OCI-LY7 (cell line): ENCODE data around the gene RBM14.

Experiments
- EZH2phosphoT487 ChIP-seq: fragments of 200-600 bp; sonication (generic); IDR thresholded peaks from 2 replicates; pipeline ENCODE4 v1.6.1; 2018; ENCODE audit warnings: low read depth, borderline replicate concordance, mild to moderate bottlenecking, mixed run types, antibody characterized with exemption, low read length, moderate library complexity, mixed read lengths
- TF ChIP-seq, protein P1 (sequence below): fragments of 200-600 bp; sonication (generic); conservative IDR thresholded peaks from 2 replicates; pipeline ENCODE4 v1.5.1; 2014; ENCODE audit warnings: mild to moderate bottlenecking, antibody characterized with exemption, low read length, moderate library complexity, mixed read lengths

GRCh38 chr11:66568124-66568916, 48.1 kb upstream of the RBM14 start, which contains the start of gene CTSF:
- TF ChIP-seq, protein P1, sequence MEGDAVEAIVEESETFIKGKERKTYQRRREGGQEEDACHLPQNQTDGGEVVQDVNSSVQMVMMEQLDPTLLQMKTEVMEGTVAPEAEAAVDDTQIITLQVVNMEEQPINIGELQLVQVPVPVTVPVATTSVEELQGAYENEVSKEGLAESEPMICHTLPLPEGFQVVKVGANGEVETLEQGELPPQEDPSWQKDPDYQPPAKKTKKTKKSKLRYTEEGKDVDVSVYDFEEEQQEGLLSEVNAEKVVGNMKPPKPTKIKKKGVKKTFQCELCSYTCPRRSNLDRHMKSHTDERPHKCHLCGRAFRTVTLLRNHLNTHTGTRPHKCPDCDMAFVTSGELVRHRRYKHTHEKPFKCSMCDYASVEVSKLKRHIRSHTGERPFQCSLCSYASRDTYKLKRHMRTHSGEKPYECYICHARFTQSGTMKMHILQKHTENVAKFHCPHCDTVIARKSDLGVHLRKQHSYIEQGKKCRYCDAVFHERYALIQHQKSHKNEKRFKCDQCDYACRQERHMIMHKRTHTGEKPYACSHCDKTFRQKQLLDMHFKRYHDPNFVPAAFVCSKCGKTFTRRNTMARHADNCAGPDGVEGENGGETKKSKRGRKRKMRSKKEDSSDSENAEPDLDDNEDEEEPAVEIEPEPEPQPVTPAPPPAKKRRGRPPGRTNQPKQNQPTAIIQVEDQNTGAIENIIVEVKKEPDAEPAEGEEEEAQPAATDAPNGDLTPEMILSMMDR = no peak
- TF ChIP-seq EZH2phosphoT487 = no peak
